Stimulated activated naive B cell treated with anti-CD40 and anti-IgM and Interleukin-4, amounts not matched to agents 10 μg/mL and 1 μg/mL and 100 μg/mL, for 72 hours (primary cell): ENCODE data around the gene CCER1.
"Not testable (repeated sequence)": the region's sequence is repeated elsewhere in the genome, so short reads cannot be mapped to it uniquely, and the experiment has no call there.

Experiments
- ATAC-seq, 2 donors: fragments of 150-1000 bp; cut with Tn5 transposase; replicated peaks; 2 replicates each; pipeline ENCODE4 v1.10.0; 2021; ENCODE audit warnings: moderate library complexity in 1 of 2
- DNase-seq: peaks from one replicate; pipeline ENCODE4 v3.0.0; 2021
- H3K27ac Mint-ChIP-seq: one replicate; pipeline ENCODE4 v1.8.0; 2022; ENCODE audit warnings: mild to moderate bottlenecking, mixed read lengths
- H3K27me3 Mint-ChIP-seq, 2 donors: one replicate each; pipeline ENCODE4 v1.8.0; 2022; ENCODE audit warnings: mixed read lengths in 2 of 2
- H3K36me3 Mint-ChIP-seq, 2 donors: one replicate each; pipeline ENCODE4 v1.8.0; 2022; ENCODE audit warnings: mixed read lengths in 2 of 2, mild to moderate bottlenecking in 1 of 2
- H3K4me1 Mint-ChIP-seq, 2 donors: one replicate each; pipeline ENCODE4 v1.8.0; 2022; ENCODE audit warnings: mixed read lengths in 2 of 2, mild to moderate bottlenecking in 1 of 2
- H3K4me3 Mint-ChIP-seq, 2 donors: one replicate each; pipeline ENCODE4 v1.8.0; 2022; ENCODE audit warnings: mild to moderate bottlenecking in 2 of 2, mixed read lengths in 2 of 2, moderate library complexity in 1 of 2
- H3K9me3 Mint-ChIP-seq, 2 donors: one replicate each; pipeline ENCODE4 v1.8.0; 2022; ENCODE audit warnings: mixed read lengths in 2 of 2, mild to moderate bottlenecking in 1 of 2

Gene CCER1, protein sequence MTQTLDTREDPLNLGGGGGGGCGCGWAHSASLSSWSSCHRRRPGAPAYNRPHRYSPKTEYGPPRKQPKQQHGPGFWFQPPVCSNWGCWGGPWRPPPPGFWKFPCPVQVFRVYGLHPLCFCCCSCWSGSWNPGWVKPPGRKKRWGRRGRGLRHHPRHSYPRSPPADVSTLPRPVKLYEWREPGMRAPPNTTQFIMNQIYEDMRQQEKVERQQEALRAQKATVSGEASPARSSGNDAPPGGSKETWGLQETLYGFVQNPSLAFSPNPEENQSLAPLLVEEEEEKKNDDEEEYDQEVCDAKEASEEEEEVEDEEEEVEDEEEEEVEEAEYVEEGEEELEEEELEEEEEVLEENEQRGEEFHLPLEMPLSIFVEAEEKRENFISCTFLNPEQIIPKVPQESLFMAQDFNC

DNA sequence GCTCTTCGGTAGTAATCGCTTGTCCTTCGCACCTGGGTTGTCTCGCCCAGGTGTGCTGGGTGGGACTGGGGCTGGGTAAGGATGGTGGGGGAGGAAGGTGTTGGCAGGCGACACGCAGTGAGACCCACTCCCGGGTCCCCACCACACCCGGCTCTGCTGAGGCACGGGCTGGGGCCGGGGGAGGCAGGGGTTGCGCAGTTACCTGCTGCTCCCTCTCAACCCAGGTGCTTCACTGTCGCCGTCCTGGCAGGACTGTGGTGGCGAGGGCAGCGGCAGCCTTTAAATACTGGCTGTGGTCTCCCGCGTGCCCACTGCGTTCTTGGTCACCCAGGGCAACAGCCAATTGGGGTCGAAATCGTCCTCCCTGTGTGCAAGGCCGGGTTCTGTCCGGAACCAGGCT lies at the start of gene CCER1:
Gene CCER1 (minus strand): TSS at position 256 of the 400 bp plus-strand sequence. CDS start 434 bp downstream, outside the sequence.
- no peak for ATAC-seq
- H3K27ac Mint-ChIP-seq = no peak within 1 kb of the TSS
- DNase-seq = no peak
- H3K36me3 Mint-ChIP-seq = no peaks in the 10 kb centered on the region
- peaks cover 5 to 7% of the 10 kb centered on the region in 2 donors for H3K27me3 Mint-ChIP-seq
- no peak within 1 kb of the TSS for H3K4me3 Mint-ChIP-seq
- H3K4me1 Mint-ChIP-seq = no peaks in the 10 kb centered on the region
- H3K9me3 Mint-ChIP-seq = no peaks in the 10 kb centered on the region

DNA sequence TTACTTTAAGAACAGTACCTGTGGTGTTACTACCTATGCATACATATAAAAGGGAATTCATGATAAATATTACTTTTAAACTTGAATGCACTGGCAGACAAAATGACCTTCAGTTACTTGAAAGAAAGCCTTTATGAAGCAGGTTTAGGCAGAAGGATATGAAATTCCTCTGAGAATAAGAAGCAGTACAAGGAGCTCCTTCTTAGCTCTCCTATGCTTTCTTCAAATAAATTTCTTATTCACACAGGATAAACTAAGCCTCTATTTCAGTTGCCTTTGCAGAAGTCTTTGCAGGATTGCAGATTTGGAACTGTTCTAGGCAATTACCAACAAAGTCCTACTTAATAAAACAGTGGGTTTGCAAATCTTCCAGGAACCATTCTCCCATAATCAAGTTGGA lies 48.8 kb upstream of the CCER1 start:
- H3K27me3 Mint-ChIP-seq = no peaks in the 10 kb centered on the region
- peaks cover 1 to 13% of the 10 kb centered on the region in 2 donors for H3K4me1 Mint-ChIP-seq

DNA sequence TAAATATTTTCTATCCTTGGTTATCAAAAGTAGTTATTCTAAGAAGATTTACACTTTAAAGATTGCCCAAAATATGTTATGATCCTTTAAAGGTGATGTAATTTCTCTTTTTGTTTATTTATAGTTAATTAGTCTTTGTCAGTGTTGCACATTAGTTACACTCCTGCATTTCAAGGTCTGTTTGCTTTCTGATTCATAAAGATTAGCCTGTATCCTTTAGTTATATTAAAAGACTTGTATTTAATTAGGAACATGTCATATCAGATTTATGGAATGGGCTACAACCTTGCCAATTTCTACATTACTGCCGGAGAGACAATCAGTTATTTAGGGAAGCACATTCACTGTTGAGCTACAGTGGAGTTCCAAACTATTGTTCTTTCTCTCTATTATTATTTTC lies 46.3 kb upstream of the CCER1 start:
- Mint-ChIP-seq H3K4me3 (no peak overlapping the region), H3K9me3 (no peaks in the 10 kb centered on the region), H3K36me3 (no peaks in the 10 kb centered on the region), H3K4me1 (no peaks in the 10 kb centered on the region), H3K27me3 (no peaks in the 10 kb centered on the region), H3K27ac (no peak overlapping the region)
- DNase-seq = no peak
- ATAC-seq = no peak

More for the DNA sequence above, 48.8 kb upstream of the CCER1 start:
- H3K36me3 Mint-ChIP-seq = no peaks in the 10 kb centered on the region
- no peak overlapping the region for H3K27ac Mint-ChIP-seq
- no peak for ATAC-seq
- H3K4me3 Mint-ChIP-seq = no peak overlapping the region
- DNase-seq = no peak
- no peaks in the 10 kb centered on the region for H3K9me3 Mint-ChIP-seq

DNA sequence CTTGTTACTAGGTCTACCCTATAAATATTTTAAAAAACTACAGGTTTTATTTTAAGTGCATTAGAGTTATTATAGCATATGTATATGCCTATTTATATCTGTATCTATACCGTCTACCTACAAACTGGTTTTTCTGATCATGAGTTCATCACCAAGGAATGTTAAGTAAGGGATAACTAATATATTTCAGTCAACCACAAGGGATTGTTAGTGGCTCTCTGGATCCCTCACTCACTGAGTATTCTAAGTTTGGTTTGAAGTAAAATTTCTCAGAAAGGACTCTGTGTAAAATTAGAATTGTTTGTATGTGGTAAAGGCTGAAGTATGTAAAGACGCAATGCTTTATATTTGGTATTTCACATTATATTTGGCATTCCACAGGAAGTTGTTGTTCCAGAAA lies 45.0 kb upstream of the CCER1 start:
- Mint-ChIP-seq H3K9me3 (no peaks in the 10 kb centered on the region), H3K4me1 (no peaks in the 10 kb centered on the region), H3K27me3 (no peaks in the 10 kb centered on the region), H3K4me3 (no peak overlapping the region), H3K27ac (no peak overlapping the region), H3K36me3 (no peaks in the 10 kb centered on the region)
- DNase-seq = no peak
- ATAC-seq = no peak

DNA sequence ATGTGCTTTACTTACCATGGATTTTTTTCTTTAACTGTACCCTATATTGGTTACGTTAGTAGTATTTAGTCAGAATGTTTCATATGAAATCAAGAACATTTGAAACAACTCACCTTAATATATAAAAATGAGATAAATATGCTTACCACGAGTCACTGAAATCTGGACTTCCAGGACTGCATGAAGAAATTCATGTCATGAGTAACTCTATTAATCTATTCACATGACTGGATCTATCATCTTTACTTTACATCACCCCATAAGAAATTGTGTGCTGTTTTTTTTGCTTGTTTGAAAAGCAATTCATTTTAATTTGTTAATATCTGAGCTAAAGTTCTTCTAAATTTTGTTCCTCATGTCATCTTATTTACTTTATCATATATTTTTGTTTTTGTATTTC lies 44.6 kb upstream of the CCER1 start:
- H3K36me3 Mint-ChIP-seq = no peaks in the 10 kb centered on the region
- DNase-seq (no peak), ATAC-seq (no peak)
- H3K9me3 Mint-ChIP-seq = no peaks in the 10 kb centered on the region
- H3K4me1 Mint-ChIP-seq = no peaks in the 10 kb centered on the region
- no peak overlapping the region for H3K4me3 Mint-ChIP-seq
- no peaks in the 10 kb centered on the region for H3K27me3 Mint-ChIP-seq
- no peak overlapping the region for H3K27ac Mint-ChIP-seq

DNA sequence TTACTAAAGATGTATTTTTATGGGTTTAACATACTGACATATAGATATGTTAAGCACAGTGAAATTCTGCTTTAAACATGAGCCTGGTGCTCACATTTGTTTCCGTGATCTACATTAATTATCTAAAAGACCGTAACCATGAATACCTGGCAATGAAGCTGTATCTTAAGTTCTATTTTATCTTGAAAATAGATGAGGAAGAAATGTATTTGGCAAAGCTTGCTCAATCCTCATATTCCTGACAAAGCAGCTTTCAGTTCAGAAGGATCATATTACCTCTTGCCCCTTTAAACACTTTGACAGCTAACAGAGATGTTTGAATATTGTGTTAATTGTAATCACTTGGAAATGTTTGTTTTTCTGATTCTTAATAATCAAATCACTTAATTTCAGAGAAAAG lies 40.0 kb upstream of the CCER1 start:
- no peaks in the 10 kb centered on the region for H3K9me3 Mint-ChIP-seq
- H3K36me3 Mint-ChIP-seq = no peaks in the 10 kb centered on the region
- no peak for ATAC-seq
- no peaks in the 10 kb centered on the region for H3K27me3 Mint-ChIP-seq
- H3K4me1 Mint-ChIP-seq = no peaks in the 10 kb centered on the region
- DNase-seq = no peak
- H3K27ac Mint-ChIP-seq = no peak overlapping the region
- H3K4me3 Mint-ChIP-seq = no peak overlapping the region

DNA sequence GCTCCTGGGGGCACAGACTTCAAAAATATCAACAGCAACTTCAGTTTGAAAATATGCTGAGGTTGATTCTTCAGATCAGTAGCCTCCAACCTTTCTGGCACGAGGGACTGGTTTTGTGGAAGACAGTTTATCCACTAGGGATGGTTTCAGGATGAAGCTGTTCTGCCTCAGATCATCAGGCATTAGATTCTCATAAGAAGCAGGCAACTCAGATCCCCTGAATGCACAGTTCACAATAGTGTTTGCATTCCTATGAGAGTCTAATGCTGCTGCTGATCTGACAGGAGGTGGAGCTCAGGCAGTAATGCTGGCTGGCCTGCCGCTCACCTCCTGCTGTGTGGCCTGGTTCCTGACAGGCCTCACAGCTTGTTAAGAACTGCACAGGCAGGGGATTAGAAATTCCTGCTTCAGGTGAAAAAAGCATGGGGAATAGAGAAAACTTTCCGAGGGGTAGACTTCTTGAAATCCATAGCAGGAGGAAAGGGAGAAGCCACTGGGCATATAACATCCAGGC lies 37.0 kb upstream of the CCER1 start:
- H3K27ac Mint-ChIP-seq = no peak overlapping the region
- no peak for ATAC-seq
- H3K4me3 Mint-ChIP-seq = no peak overlapping the region

DNA sequence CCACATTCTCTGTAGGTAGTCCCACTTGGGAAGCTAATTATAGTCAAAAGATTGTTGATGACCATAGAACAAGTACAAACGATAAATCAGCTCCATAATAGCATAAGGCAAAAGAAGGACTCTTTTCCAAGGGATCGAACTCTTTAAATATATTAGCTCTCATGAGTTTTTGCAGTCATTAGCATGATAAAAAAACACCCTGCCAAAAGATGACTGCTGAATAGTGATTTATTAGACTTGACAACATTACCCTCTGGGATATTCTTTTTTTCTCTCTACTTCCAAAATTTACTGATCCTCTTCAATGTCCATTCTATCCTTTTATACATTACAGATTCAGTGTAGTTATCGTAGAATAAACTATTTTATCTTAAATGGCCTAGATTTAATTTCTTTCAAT lies 35.6 kb upstream of the CCER1 start:
- ATAC-seq (no peak), DNase-seq (no peak)
- Mint-ChIP-seq H3K36me3 (no peaks in the 10 kb centered on the region), H3K4me3 (no peak overlapping the region), H3K9me3 (peaks cover 0 to 3% of the 10 kb centered on the region in 2 donors), H3K27ac (no peak overlapping the region), H3K27me3 (no peaks in the 10 kb centered on the region), H3K4me1 (no peaks in the 10 kb centered on the region)

More for the DNA sequence above, 37.0 kb upstream of the CCER1 start:
- Mint-ChIP-seq H3K36me3 (no peaks in the 10 kb centered on the region), H3K9me3 (peaks cover 0 to 2% of the 10 kb centered on the region in 2 donors), H3K27me3 (no peaks in the 10 kb centered on the region), H3K4me1 (no peaks in the 10 kb centered on the region)
- no peak for DNase-seq

DNA sequence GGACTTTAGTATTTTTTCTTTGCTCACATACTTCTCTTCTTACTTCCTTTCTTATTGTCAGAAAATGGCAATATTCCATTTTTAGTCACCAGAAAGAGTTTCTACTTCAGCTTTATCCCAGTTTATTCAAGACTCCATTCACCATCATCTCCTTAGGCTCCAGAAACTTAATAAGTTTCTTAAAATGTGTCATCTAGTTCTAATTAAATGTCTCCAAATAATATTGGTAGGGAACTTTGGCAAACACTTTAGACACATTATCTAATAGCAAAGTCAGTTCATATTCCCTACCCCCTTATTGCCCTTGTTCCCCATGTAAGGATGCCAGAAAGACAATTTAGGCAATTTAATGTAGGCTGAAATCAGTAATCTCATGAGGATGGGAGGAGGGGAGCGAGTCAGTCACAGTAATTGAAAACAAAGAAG lies 34.7 kb upstream of the CCER1 start:
- Mint-ChIP-seq H3K4me1 (no peaks in the 10 kb centered on the region), H3K36me3 (no peaks in the 10 kb centered on the region), H3K9me3 (peaks cover 0 to 3% of the 10 kb centered on the region in 2 donors), H3K27ac (no peak overlapping the region), H3K4me3 (no peak overlapping the region), H3K27me3 (no peaks in the 10 kb centered on the region)
- ATAC-seq (no peak), DNase-seq (no peak)

DNA sequence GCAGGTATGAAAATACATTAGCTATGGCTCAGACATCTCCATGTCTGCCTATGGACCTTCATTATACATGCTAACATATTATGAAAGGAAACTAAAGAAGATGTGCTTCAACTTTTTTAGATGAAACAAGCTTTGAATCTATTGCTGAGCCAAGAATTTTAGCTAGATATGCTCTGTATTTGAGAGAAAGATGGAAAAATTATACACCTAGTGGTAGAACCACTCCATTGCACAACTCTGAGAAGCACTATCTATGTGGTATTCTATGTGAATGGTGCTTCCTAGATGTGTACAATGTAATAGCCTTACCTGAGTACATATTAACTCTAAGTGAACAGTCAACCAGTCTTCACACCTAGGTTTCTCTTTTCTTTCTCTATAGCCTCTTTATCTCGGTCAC lies 32.5 kb upstream of the CCER1 start:
- H3K4me3 Mint-ChIP-seq = no peak overlapping the region
- no peaks in the 10 kb centered on the region for H3K36me3 Mint-ChIP-seq
- peaks cover 0 to 3% of the 10 kb centered on the region in 2 donors for H3K9me3 Mint-ChIP-seq
- H3K27me3 Mint-ChIP-seq = no peaks in the 10 kb centered on the region
- no peak overlapping the region for H3K27ac Mint-ChIP-seq
- no peaks in the 10 kb centered on the region for H3K4me1 Mint-ChIP-seq
- peak in 1 of 2 donors; percentile 39 for ATAC-seq
- no peak for DNase-seq

DNA sequence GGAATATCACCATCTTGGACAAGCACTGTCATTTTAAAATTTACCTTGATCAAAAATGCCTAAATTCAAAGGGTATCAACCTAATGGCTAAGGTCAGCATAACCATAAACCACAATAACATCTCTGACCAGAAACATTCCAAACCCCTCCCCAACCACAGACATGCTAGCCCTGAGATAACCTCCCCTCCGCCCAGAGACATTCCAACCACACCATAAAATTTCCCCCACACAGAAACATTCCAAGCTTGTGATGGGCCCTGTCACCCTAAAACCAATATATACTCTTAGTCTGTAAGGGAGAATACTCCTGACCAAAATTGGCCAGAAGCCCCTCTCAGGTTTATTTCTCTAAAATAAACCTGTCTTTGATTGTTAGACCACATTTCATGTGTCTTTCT lies 32.1 kb upstream of the CCER1 start:
- Mint-ChIP-seq H3K4me3 (no peak overlapping the region), H3K4me1 (no peaks in the 10 kb centered on the region), H3K36me3 (no peaks in the 10 kb centered on the region), H3K27me3 (no peaks in the 10 kb centered on the region), H3K27ac (no peak overlapping the region), H3K9me3 (peaks cover 0 to 3% of the 10 kb centered on the region in 2 donors)
- no peak for DNase-seq
- ATAC-seq = no peak

DNA sequence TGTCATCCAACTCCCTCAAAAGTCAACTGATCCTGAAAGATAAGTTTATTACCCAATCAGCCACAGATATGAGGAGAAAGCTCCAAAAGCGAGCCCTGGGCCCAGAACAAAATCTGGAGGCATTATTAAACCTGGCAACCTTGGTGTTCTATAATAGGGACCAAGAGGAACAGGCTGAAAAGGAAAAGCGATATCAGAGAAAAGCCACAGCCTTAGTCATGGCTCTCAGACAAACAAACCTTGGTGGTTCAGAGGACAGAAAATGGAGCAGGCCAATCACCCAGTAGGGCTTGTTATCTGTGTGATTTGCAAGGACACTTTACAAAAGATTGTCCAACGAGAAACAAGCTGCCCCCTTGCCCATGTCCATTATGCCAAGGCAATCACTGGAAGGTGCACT lies 30.4 kb upstream of the CCER1 start:
- H3K27me3 Mint-ChIP-seq, H3K27ac Mint-ChIP-seq, H3K4me3 Mint-ChIP-seq, H3K36me3 Mint-ChIP-seq, ATAC-seq, H3K9me3 Mint-ChIP-seq, DNase-seq, H3K4me1 Mint-ChIP-seq: not testable (repeated sequence)

DNA sequence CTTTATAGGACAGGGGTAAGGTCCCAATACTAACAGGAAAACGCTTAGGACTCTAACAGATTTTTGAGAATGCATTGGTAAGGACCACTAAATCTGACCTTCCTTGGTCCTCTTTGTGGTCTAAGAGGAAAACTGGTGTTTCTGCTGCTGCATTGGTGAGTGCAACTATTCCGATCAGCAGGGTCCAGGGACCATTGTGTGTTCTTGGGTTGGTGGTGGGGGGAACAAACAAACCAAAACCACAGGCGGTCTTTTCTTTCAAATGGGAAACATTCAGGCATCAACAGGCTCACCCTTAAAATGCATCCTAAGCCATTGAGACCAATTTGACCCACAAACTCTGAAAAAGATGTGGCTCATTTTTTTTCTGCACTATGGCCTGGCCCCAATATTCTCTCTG lies 29.1 kb upstream of the CCER1 start:
- Mint-ChIP-seq H3K4me3 (no peak overlapping the region), H3K27me3 (no peaks in the 10 kb centered on the region), H3K27ac (no peak overlapping the region), H3K4me1 (no peaks in the 10 kb centered on the region), H3K9me3 (peaks cover 0 to 3% of the 10 kb centered on the region in 2 donors), H3K36me3 (no peaks in the 10 kb centered on the region)
- ATAC-seq (no peak), DNase-seq (no peak)

DNA sequence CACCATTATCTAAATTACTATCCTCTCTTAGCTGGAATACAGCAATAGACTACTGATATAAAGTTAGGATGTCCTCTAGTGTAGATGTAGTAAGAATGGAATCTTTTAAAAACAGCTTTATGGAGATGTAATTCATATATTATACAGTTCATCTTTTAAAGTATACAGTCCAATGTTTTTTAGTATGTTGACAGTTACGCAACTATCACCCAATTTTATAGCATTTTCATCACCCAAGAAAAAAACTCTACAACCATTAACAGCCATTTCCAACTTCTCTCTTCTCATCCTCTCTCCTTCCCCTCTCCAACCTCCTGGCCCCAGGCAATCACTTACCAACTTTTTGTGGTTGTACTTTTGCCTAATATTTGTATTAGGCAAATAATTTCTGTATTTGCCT lies 27.2 kb upstream of the CCER1 start:
- no peaks in the 10 kb centered on the region for H3K4me1 Mint-ChIP-seq
- no peak overlapping the region for H3K4me3 Mint-ChIP-seq
- H3K27me3 Mint-ChIP-seq = no peaks in the 10 kb centered on the region
- no peak for ATAC-seq
- DNase-seq = no peak
- peaks cover 0 to 2% of the 10 kb centered on the region in 2 donors for H3K9me3 Mint-ChIP-seq
- no peak overlapping the region for H3K27ac Mint-ChIP-seq
- no peaks in the 10 kb centered on the region for H3K36me3 Mint-ChIP-seq

DNA sequence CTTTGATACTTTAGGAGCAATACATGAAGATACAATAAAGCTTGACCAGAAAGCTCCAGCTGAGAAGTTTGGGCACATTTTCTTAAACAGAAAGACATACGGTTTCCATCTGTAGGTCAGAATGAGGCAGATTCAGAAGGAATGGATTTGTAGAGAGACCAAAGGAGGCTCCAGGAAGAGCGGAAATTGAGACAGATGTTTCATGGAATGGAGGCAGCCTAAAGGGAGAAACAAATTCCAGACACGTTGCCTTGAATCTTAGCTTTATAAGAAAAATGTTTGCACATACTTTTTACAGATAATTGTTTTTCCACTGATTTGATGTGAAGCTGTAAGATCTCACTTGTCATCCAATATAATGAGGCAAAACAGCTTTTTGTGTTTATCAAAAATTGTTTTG lies 25.0 kb upstream of the CCER1 start:
- Mint-ChIP-seq H3K27me3 (no peaks in the 10 kb centered on the region), H3K4me1 (no peaks in the 10 kb centered on the region), H3K36me3 (no peaks in the 10 kb centered on the region), H3K27ac (no peak overlapping the region), H3K4me3 (no peak overlapping the region), H3K9me3 (no peaks in the 10 kb centered on the region)
- DNase-seq = no peak
- no peak for ATAC-seq
